ENCODE measurements around the gene ZCCHC3. TPM values are rescaled to one million over a fixed set of nuclear protein-coding genes. Genes with fewer than 3 reads are reported as not detected.
A peak's percentile ranks its signal among the peaks of the same experiment; 100 is the strongest.

Gene ZCCHC3
- total RNA-seq, 6 experiments from 2014 or later = 10.9 to 11.7 (median 11.4) TPM

GRCh38 chr20:286508-286907, 10.9 kb upstream of the ZCCHC3 start:
- peaks cover 5% of the 10 kb centered on the region; the same call in 1 of the 2 replicates for H3K36me3 Mint-ChIP-seq (ENCODE audit: low read depth)
- no peak for TF ChIP-seq CTCF (IDR thresholded peaks at IDR 0.05)
- no peaks in the 10 kb centered on the region for H3K9me3 Mint-ChIP-seq
- H3K4me3 Mint-ChIP-seq = no peak overlapping the region
- H3K27ac Mint-ChIP-seq = no peak overlapping the region
- H3K4me1 Mint-ChIP-seq (ENCODE audit: low read depth) = peaks cover 10% of the 10 kb centered on the region
- no peak for DNase-seq
- peaks cover 2% of the 10 kb centered on the region; the same call in 1 of the 2 replicates for H3K27me3 Mint-ChIP-seq (ENCODE audit: insufficient read depth)

GRCh38 chr20:288956-289692, 8.2 kb upstream of the ZCCHC3 start:
- Mint-ChIP-seq H3K27me3 (ENCODE audit: insufficient read depth) (peaks cover 2% of the 10 kb centered on the region; the same call in 1 of the 2 replicates), H3K9me3 (no peaks in the 10 kb centered on the region), H3K4me1 (ENCODE audit: low read depth) (peaks cover 10% of the 10 kb centered on the region), H3K4me3 (no peak overlapping the region; the same call in 1 of the 2 replicates), H3K27ac (no peak overlapping the region), H3K36me3 (ENCODE audit: low read depth) (peaks cover 5% of the 10 kb centered on the region; the same call in 1 of the 2 replicates)
- TF ChIP-seq CTCF (IDR thresholded peaks at IDR 0.05) = no peak
- no peak for DNase-seq

- Mint-ChIP-seq H3K36me3 (ENCODE audit: low read depth) (peaks cover 5% of the 10 kb centered on the region; the same call in 1 of the 2 replicates), H3K4me1 (ENCODE audit: low read depth) (peaks cover 10% of the 10 kb centered on the region), H3K27me3 (ENCODE audit: insufficient read depth) (peaks cover 2% of the 10 kb centered on the region; the same call in 1 of the 2 replicates), H3K9me3 (no peaks in the 10 kb centered on the region), H3K4me3 (no peak overlapping the region), H3K27ac (no peak overlapping the region)
- no peak for DNase-seq
- TF ChIP-seq CTCF (IDR thresholded peaks at IDR 0.05) = no peak
These were observed 7.7 kb upstream of the ZCCHC3 start for GRCh38 chr20:289693-290083.

GRCh38 chr20:290084-290831, 7.1 kb upstream of the ZCCHC3 start, which contains the start of gene C20orf96:
TSS of gene C20orf96 (minus strand) at chr20:290750. CDS start at chr20:290610, 140 bp downstream.
- Mint-ChIP-seq H3K4me3 (no peak within 1 kb of the TSS), H3K27ac (no peak within 1 kb of the TSS), H3K4me1 (ENCODE audit: low read depth) (peaks cover 10% of the 10 kb centered on the region), H3K27me3 (ENCODE audit: insufficient read depth) (peaks cover 2% of the 10 kb centered on the region; the same call in 1 of the 2 replicates), H3K36me3 (ENCODE audit: low read depth) (peaks cover 5% of the 10 kb centered on the region; the same call in 1 of the 2 replicates), H3K9me3 (no peaks in the 10 kb centered on the region)
- peak; percentile 87 for DNase-seq
- TF ChIP-seq CTCF (IDR thresholded peaks at IDR 0.05) = peak; percentile 65

- no peaks in the 10 kb centered on the region for H3K9me3 Mint-ChIP-seq
- H3K27me3 Mint-ChIP-seq (ENCODE audit: insufficient read depth) = peaks cover 2% of the 10 kb centered on the region; the same call in 1 of the 2 replicates
- H3K36me3 Mint-ChIP-seq (ENCODE audit: low read depth) = peaks cover 16% of the 10 kb centered on the region
- no peak for DNase-seq
- no peak overlapping the region for H3K27ac Mint-ChIP-seq
- no peak for TF ChIP-seq CTCF (IDR thresholded peaks at IDR 0.05)
- H3K4me1 Mint-ChIP-seq (ENCODE audit: low read depth) = peaks cover 26% of the 10 kb centered on the region
- H3K4me3 Mint-ChIP-seq = no peak overlapping the region
These were observed 2.8 kb upstream of the ZCCHC3 start for GRCh38 chr20:294602-295001.

All from HFFc6 (cell line).